GM12891 (cell line): ENCODE data around the gene DTX3.
"Not testable (repeated sequence)": the region's sequence is repeated elsewhere in the genome, so short reads cannot be mapped to it uniquely, and the experiment has no call there.

Experiments used
- DNase-seq: peaks from one replicate; pipeline ENCODE4 v3.0.0; 2011; ENCODE audit warnings: low spot score; ENCODE audit not compliant: insufficient read length
- FAIRE-seq: peaks from 2 replicates; lab custom pipeline; 2011; peaks lifted over from hg19 to GRCh38; lab: Jason Lieb, UNC
- PAX5 ChIP-seq: IDR thresholded peaks from 2 replicates; pipeline ENCODE4 v1.6.1; 2011; ENCODE audit warnings: low read length, moderate library complexity, mild to moderate bottlenecking; ENCODE audit not compliant: insufficient read depth, severe bottlenecking
- POLR2A ChIP-seq: IDR thresholded peaks from 2 replicates; pipeline ENCODE4 v1.6.1; 2011; ENCODE audit warnings: low read depth, low read length, control low read depth
- POLR2AphosphoS5 ChIP-seq: IDR thresholded peaks from 2 replicates; pipeline ENCODE4 v1.6.1; 2011; ENCODE audit warnings: low read depth, low read length, control low read depth
- POU2F2 ChIP-seq: IDR thresholded peaks from 2 replicates; pipeline ENCODE4 v1.6.1; 2011; ENCODE audit warnings: low read depth, mild to moderate bottlenecking, control low read depth, low read length, moderate library complexity
- SPI1 ChIP-seq: IDR thresholded peaks from 2 replicates; pipeline ENCODE4 v1.6.1; 2011; ENCODE audit warnings: low read depth, low read length, control low read depth
- TAF1 ChIP-seq: IDR thresholded peaks from 2 replicates; pipeline ENCODE4 v1.6.1; 2011; ENCODE audit warnings: low read depth, low read length, control low read depth

DTX3 gene

GRCh38 chr12:57583008-57583831 lies 21.4 kb upstream of the DTX3 start:
- peak; percentile 90 for FAIRE-seq
- TF ChIP-seq POLR2A (no peak), TAF1 (no peak), SPI1 (no peak), PAX5 (no peak), POLR2AphosphoS5 (no peak)
- DNase-seq = peak; percentile 79

GRCh38 chr12:57584050-57584449 lies 20.6 kb upstream of the DTX3 start:
- FAIRE-seq = no peak
- no peak for DNase-seq
- TF ChIP-seq POU2F2 (no peak), SPI1 (no peak)

- TF ChIP-seq POU2F2 (no peak), PAX5 (no peak), POLR2AphosphoS5 (no peak), TAF1 (no peak), SPI1 (0 out of 2 replicates have a peak, but pooled peaks have one; percentile 19)
- no peak for FAIRE-seq
- no peak for DNase-seq
These were observed 19.9 kb upstream of the DTX3 start for GRCh38 chr12:57584690-57585089.

GRCh38 chr12:57585156-57585555 lies 19.5 kb upstream of the DTX3 start:
- DNase-seq (no peak), FAIRE-seq (no peak)
- TF ChIP-seq SPI1 (no peak), POU2F2 (no peak), TAF1 (no peak), PAX5 (no peak), POLR2A (no peak), POLR2AphosphoS5 (no peak)

GRCh38 chr12:57586128-57586527 lies 18.5 kb upstream of the DTX3 start:
- TF ChIP-seq POU2F2 = no peak
- FAIRE-seq = no peak

GRCh38 chr12:57586832-57587429 lies 17.7 kb upstream of the DTX3 start:
- DNase-seq = no peak
- no peak for FAIRE-seq
- no peak for TF ChIP-seq POU2F2
- no peak for TF ChIP-seq POLR2AphosphoS5
- TF ChIP-seq SPI1 = no peak
- TF ChIP-seq POLR2A = no peak
- TF ChIP-seq PAX5 = no peak
- TF ChIP-seq TAF1 = no peak

More at GRCh38 chr12:57586128-57586527, 18.5 kb upstream of the DTX3 start:
- DNase-seq = no peak

- DNase-seq, FAIRE-seq: not testable (repeated sequence)
These were observed 15.5 kb upstream of the DTX3 start for GRCh38 chr12:57588951-57589610.

GRCh38 chr12:57590479-57590863 lies 14.2 kb upstream of the DTX3 start:
- DNase-seq = no peak
- FAIRE-seq = no peak
- no peak for TF ChIP-seq TAF1
- TF ChIP-seq PAX5 = no peak

- FAIRE-seq (peak; percentile 91), DNase-seq (peak; percentile 96)
- TF ChIP-seq POU2F2 = no peak
- TF ChIP-seq PAX5 = no peak
- peak; percentile 86 for TF ChIP-seq POLR2AphosphoS5
- TF ChIP-seq POLR2A = peak; percentile 77
- no peak for TF ChIP-seq SPI1
- TF ChIP-seq TAF1 = peak; percentile 76; the same call in 1 of the 2 replicates
These were observed 13.5 kb upstream of the DTX3 start, which contains the start of gene PIP4K2C for GRCh38 chr12:57590864-57591781. Gene PIP4K2C, plus strand, starts transcription at chr12:57591192. Its CDS starts 98 bp downstream, at chr12:57591290.

GRCh38 chr12:57591782-57592325 lies 12.8 kb upstream of the DTX3 start:
- DNase-seq (no peak), FAIRE-seq (no peak)
- no peak for TF ChIP-seq TAF1
- no peak for TF ChIP-seq SPI1
- no peak for TF ChIP-seq PAX5
- no peak for TF ChIP-seq POLR2AphosphoS5
- no peak for TF ChIP-seq POU2F2
- no peak for TF ChIP-seq POLR2A
